GM12891 (cell line): ENCODE data around the gene TMEM234.

Experiments
- DNase-seq: peaks from one replicate; pipeline ENCODE4 v3.0.0; 2011; ENCODE audit warnings: low spot score; ENCODE audit not compliant: insufficient read length
- FAIRE-seq: peaks from 2 replicates; lab custom pipeline; 2011; peaks lifted over from hg19 to GRCh38; lab: Jason Lieb, UNC
- PAX5 ChIP-seq: IDR thresholded peaks from 2 replicates; pipeline ENCODE4 v1.6.1; 2011; ENCODE audit warnings: low read length, moderate library complexity, mild to moderate bottlenecking; ENCODE audit not compliant: insufficient read depth, severe bottlenecking
- POLR2A ChIP-seq: IDR thresholded peaks from 2 replicates; pipeline ENCODE4 v1.6.1; 2011; ENCODE audit warnings: low read depth, low read length, control low read depth
- POLR2AphosphoS5 ChIP-seq: IDR thresholded peaks from 2 replicates; pipeline ENCODE4 v1.6.1; 2011; ENCODE audit warnings: low read depth, low read length, control low read depth
- POU2F2 ChIP-seq: IDR thresholded peaks from 2 replicates; pipeline ENCODE4 v1.6.1; 2011; ENCODE audit warnings: low read depth, mild to moderate bottlenecking, control low read depth, low read length, moderate library complexity
- SPI1 ChIP-seq: IDR thresholded peaks from 2 replicates; pipeline ENCODE4 v1.6.1; 2011; ENCODE audit warnings: low read depth, low read length, control low read depth
- TAF1 ChIP-seq: IDR thresholded peaks from 2 replicates; pipeline ENCODE4 v1.6.1; 2011; ENCODE audit warnings: low read depth, low read length, control low read depth

The TMEM234 gene

GRCh38 chr1:32186491-32186890 lies 35.7 kb downstream of the TMEM234 start:
- DNase-seq (no peak), FAIRE-seq (no peak)
- no peak for TF ChIP-seq PAX5
- TF ChIP-seq POLR2AphosphoS5 = no peak
- TF ChIP-seq SPI1 = no peak
- TF ChIP-seq TAF1 = no peak
- TF ChIP-seq POLR2A = no peak
- no peak for TF ChIP-seq POU2F2

- FAIRE-seq (no peak), DNase-seq (no peak)
- TF ChIP-seq POLR2AphosphoS5 = no peak
- no peak for TF ChIP-seq POLR2A
- TF ChIP-seq POU2F2 = no peak
- TF ChIP-seq TAF1 = no peak
- no peak for TF ChIP-seq SPI1
- no peak for TF ChIP-seq PAX5
Observed at GRCh38 chr1:32186077-32186476, 36.1 kb downstream of the TMEM234 start.

GRCh38 chr1:32184650-32185049 lies 37.5 kb downstream of the TMEM234 start:
- FAIRE-seq (no peak), DNase-seq (no peak)
- TF ChIP-seq POLR2AphosphoS5 (no peak), POLR2A (no peak), SPI1 (no peak), POU2F2 (no peak), TAF1 (no peak), PAX5 (no peak)

- no peak for FAIRE-seq
Observed at GRCh38 chr1:32182060-32182459, 40.1 kb downstream of the TMEM234 start.

GRCh38 chr1:32181563-32181962 lies 40.6 kb downstream of the TMEM234 start:
- no peak for DNase-seq

More at GRCh38 chr1:32182060-32182459, 40.1 kb downstream of the TMEM234 start:
- TF ChIP-seq POU2F2 (no peak), PAX5 (no peak), POLR2A (no peak), SPI1 (no peak), TAF1 (no peak), POLR2AphosphoS5 (no peak)
- DNase-seq = no peak

GRCh38 chr1:32181065-32181464 lies 41.1 kb downstream of the TMEM234 start:
- FAIRE-seq (no peak), DNase-seq (no peak)
- TF ChIP-seq TAF1 = no peak

More at GRCh38 chr1:32181563-32181962, 40.6 kb downstream of the TMEM234 start:
- no peak for TF ChIP-seq POU2F2
- TF ChIP-seq POLR2AphosphoS5 = no peak
- TF ChIP-seq SPI1 = no peak
- no peak for TF ChIP-seq TAF1
- TF ChIP-seq PAX5 = no peak
- TF ChIP-seq POLR2A = no peak
- no peak for FAIRE-seq

- TF ChIP-seq PAX5 (no peak), SPI1 (0 out of 2 replicates have a peak, but pooled peaks have one; percentile 4)
- DNase-seq = peak; percentile 35
- FAIRE-seq = no peak
Observed at GRCh38 chr1:32180186-32181060, 41.7 kb downstream of the TMEM234 start.

- peak; percentile 89 for FAIRE-seq
- TF ChIP-seq PAX5 (peak; percentile 14), POU2F2 (peak; percentile 80; the same call in 1 of the 2 replicates), POLR2AphosphoS5 (peak; percentile 95), POLR2A (peak; percentile 86), SPI1 (no peak), TAF1 (peak; percentile 59; the same call in 1 of the 2 replicates)
- peak; percentile 96 for DNase-seq
Observed at GRCh38 chr1:32179443-32180185, 42.5 kb downstream of the TMEM234 start, which contains the start of gene TXLNA. Gene TXLNA (plus strand): TSS chr1:32179675. CDS start chr1:32180346, 671 bp downstream.

GRCh38 chr1:32179193-32179442 lies 43.0 kb downstream of the TMEM234 start:
- DNase-seq = no peak
- TF ChIP-seq POLR2AphosphoS5 (no peak), TAF1 (no peak), POLR2A (no peak), PAX5 (no peak), POU2F2 (no peak), SPI1 (no peak)
- no peak for FAIRE-seq
